HG02840 (cell line): ENCODE measurements around the gene NCKIPSD.

ENCODE experiments used
- ATAC-seq: cut with Tn5 transposase; IDR thresholded peaks from one replicate; pipeline ENCODE4 v1.9.1; 2021; ENCODE audit warnings: mild to moderate bottlenecking, moderate library complexity, moderate number of reproducible peaks; ENCODE audit not compliant: unreplicated experiment, low FRiP score

The NCKIPSD gene

GRCh38 chr3:48628277-48629017 is 57.3 kb downstream of the NCKIPSD start:
- no peak for ATAC-seq

- no peak for ATAC-seq
These were observed 60.1 kb downstream of the NCKIPSD start for GRCh38 chr3:48625600-48625999.

GRCh38 chr3:48624767-48625166 is 60.9 kb downstream of the NCKIPSD start:
- no peak for ATAC-seq

GRCh38 chr3:48623851-48624547 is 61.7 kb downstream of the NCKIPSD start:
- ATAC-seq, result no peak
